GM23248 (cell line): Measurements from ENCODE around the gene MEF2A.

Source experiments
- EZH2 ChIP-seq: fragments of 200-600 bp; sonication (generic); IDR thresholded peaks from 2 replicates; pipeline ENCODE4 v1.6.1; 2018; ENCODE audit warnings: antibody characterized with exemption, mild to moderate bottlenecking; ENCODE audit not compliant: insufficient read depth, poor library complexity, severe bottlenecking
- EZH2phosphoT487 ChIP-seq: fragments of 200-600 bp; sonication (generic); IDR thresholded peaks from 2 replicates; pipeline ENCODE4 v1.6.1; 2018; ENCODE audit warnings: antibody characterized with exemption, moderate library complexity, mild to moderate bottlenecking, low read depth; ENCODE audit not compliant: insufficient read depth

DNA sequence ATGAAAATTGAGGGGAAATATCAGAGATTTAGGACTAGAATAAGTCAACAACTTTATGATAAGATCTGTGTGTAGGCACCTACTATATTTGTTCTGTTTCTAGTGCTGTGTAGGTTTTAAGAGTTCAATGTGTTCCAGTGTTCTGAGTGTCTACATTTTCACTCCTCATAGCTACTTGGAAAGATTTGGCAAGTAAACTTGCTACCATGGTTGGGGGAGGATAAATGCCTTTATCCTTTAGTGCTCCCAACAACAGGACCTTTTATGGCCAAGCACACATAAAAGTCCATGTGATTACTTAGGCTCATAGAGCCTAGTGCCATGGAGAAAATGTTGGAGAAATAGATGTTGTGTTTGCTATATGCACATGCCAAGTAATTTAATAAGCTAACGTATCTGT lies 103.5 kb downstream of the MEF2A start:
- TF ChIP-seq EZH2 (no peak), EZH2phosphoT487 (no peak)
